ENCODE data around the gene ERICH4.

The ERICH4 gene

GRCh38 chr19:41413947-41414346, 29.0 kb upstream of the ERICH4 start:
- in situ Hi-C loops (cut with MboI; ENCODE audit: low sequenced_read_pairs), result no loop called here

- in situ Hi-C loops (cut with MboI; ENCODE audit: low sequenced_read_pairs), result no loop called here
Observed at GRCh38 chr19:41414461-41414860, 28.5 kb upstream of the ERICH4 start.

- in situ Hi-C loops (cut with MboI; ENCODE audit: low sequenced_read_pairs), result no loop called here
Observed at GRCh38 chr19:41415154-41415571, 27.8 kb upstream of the ERICH4 start.

- in situ Hi-C loops (cut with MboI; ENCODE audit: low sequenced_read_pairs), result no loop called here
Observed at GRCh38 chr19:41416194-41416674, 26.7 kb upstream of the ERICH4 start.

GRCh38 chr19:41420101-41420880, 22.7 kb upstream of the ERICH4 start:
- in situ Hi-C loops (cut with MboI; ENCODE audit: low sequenced_read_pairs), result no loop called here

GRCh38 chr19:41421314-41421713, 21.6 kb upstream of the ERICH4 start:
- in situ Hi-C loops (cut with MboI; ENCODE audit: low sequenced_read_pairs), result no loop called here

GRCh38 chr19:41421973-41422372, 21.0 kb upstream of the ERICH4 start:
- in situ Hi-C loops (cut with MboI; ENCODE audit: low sequenced_read_pairs), result no loop called here

GRCh38 chr19:41422456-41422855, 20.5 kb upstream of the ERICH4 start:
- in situ Hi-C loops (cut with MboI; ENCODE audit: low sequenced_read_pairs), result no loop called here

- in situ Hi-C loops (cut with MboI; ENCODE audit: low sequenced_read_pairs), result no loop called here
Observed at GRCh38 chr19:41422955-41423354, 20.0 kb upstream of the ERICH4 start.

- in situ Hi-C loops (cut with MboI; ENCODE audit: low sequenced_read_pairs), result no loop called here
Observed at GRCh38 chr19:41424335-41425173, 18.4 kb upstream of the ERICH4 start.

GRCh38 chr19:41425174-41426115, 17.5 kb upstream of the ERICH4 start:
- in situ Hi-C loops (cut with MboI; ENCODE audit: low sequenced_read_pairs), result no loop called here

GRCh38 chr19:41426116-41426841, 16.7 kb upstream of the ERICH4 start:
- in situ Hi-C loops (cut with MboI; ENCODE audit: low sequenced_read_pairs), result no loop called here

GRCh38 chr19:41426952-41427646, 15.9 kb upstream of the ERICH4 start, which contains the start of gene B3GNT8:
TSS of gene B3GNT8 (minus strand) at chr19:41427374. CDS start at chr19:41426778, 596 bp downstream.
- in situ Hi-C loops (cut with MboI; ENCODE audit: low sequenced_read_pairs), result no loop called here

GRCh38 chr19:41427647-41428480, 15.1 kb upstream of the ERICH4 start:
- in situ Hi-C loops (cut with MboI; ENCODE audit: low sequenced_read_pairs), result no loop called here

GRCh38 chr19:41428481-41428859, 14.5 kb upstream of the ERICH4 start:
- in situ Hi-C loops (cut with MboI; ENCODE audit: low sequenced_read_pairs), result no loop called here

- in situ Hi-C loops (cut with MboI; ENCODE audit: low sequenced_read_pairs), result no loop called here
Observed at GRCh38 chr19:41430922-41431321, 12.0 kb upstream of the ERICH4 start.

- in situ Hi-C loops (cut with MboI; ENCODE audit: low sequenced_read_pairs), result no loop called here
Observed at GRCh38 chr19:41431426-41432386, 11.2 kb upstream of the ERICH4 start.

All from hTERT RPE-1 (cell line).